GM10248 (cell line): ENCODE measurements around the gene KLF4.
"Not testable (repeated sequence)": the region's sequence is repeated elsewhere in the genome, so short reads cannot be mapped to it uniquely, and the experiment has no call there.

ENCODE experiments used
- CTCF ChIA-PET: fragments of 300-600 bp; sonication (Branson Sonifier 250); formaldehyde crosslinking; extraction: SDS; loops from one replicate; lab custom pipeline; 2021; ENCODE audit warnings: antibody characterized with exemption; lab: Yijun Ruan, JAX
- POLR2A ChIA-PET: fragments of 350-650 bp; sonication (Branson Sonifier 250); formaldehyde crosslinking; extraction: SDS; loops from one replicate; lab custom pipeline; 2020; ENCODE audit warnings: antibody characterized with exemption; lab: Yijun Ruan, JAX
- DNase-seq: peaks from one replicate; pipeline ENCODE4 v3.0.0; 2012; ENCODE audit errors: extremely low spot score
- TF ChIP-seq, protein P1 (sequence below): IDR thresholded peaks from 2 replicates; pipeline ENCODE4 v1.5.1; 2012; ENCODE audit warnings: mild to moderate bottlenecking, low read depth; ENCODE audit errors: extremely low read depth, missing control alignments, control extremely low read depth

The KLF4 gene

DNA sequence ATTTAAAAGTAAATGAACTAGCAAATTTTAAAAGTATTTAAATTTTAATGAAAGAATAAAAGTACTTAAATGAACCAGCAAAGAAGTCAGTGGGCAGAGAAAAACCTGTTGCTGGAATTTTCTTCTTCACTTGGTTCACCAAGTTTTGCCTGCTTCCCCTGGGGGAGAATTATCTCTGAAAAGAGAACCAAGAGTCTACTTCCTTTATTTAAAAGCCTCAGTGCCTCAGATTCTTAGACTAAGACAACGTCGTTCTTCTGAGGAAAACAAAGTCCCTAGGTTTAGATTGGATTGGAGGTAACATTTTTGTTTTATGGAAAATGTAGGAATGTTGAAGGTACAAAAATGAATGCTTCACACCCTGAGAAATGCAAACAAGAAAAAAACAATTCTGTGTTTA is 7.4 kb upstream of the KLF4 start:
- TF ChIP-seq, protein P1, sequence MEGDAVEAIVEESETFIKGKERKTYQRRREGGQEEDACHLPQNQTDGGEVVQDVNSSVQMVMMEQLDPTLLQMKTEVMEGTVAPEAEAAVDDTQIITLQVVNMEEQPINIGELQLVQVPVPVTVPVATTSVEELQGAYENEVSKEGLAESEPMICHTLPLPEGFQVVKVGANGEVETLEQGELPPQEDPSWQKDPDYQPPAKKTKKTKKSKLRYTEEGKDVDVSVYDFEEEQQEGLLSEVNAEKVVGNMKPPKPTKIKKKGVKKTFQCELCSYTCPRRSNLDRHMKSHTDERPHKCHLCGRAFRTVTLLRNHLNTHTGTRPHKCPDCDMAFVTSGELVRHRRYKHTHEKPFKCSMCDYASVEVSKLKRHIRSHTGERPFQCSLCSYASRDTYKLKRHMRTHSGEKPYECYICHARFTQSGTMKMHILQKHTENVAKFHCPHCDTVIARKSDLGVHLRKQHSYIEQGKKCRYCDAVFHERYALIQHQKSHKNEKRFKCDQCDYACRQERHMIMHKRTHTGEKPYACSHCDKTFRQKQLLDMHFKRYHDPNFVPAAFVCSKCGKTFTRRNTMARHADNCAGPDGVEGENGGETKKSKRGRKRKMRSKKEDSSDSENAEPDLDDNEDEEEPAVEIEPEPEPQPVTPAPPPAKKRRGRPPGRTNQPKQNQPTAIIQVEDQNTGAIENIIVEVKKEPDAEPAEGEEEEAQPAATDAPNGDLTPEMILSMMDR = no peak
- POLR2A ChIA-PET = no interaction called here
- CTCF ChIA-PET = interaction anchor here (1.2 kb wide), 1 partner anchor 46 kb away, joined by 3 read pairs; no protein-coding TSS in a partner anchor
- DNase-seq = no peak

GRCh38 chr9:107492381-107492970 is 2.9 kb upstream of the KLF4 start:
- CTCF ChIA-PET = no interaction called here
- POLR2A ChIA-PET = no interaction called here
- DNase-seq = no peak
- TF ChIP-seq, protein P1 = no peak

DNA sequence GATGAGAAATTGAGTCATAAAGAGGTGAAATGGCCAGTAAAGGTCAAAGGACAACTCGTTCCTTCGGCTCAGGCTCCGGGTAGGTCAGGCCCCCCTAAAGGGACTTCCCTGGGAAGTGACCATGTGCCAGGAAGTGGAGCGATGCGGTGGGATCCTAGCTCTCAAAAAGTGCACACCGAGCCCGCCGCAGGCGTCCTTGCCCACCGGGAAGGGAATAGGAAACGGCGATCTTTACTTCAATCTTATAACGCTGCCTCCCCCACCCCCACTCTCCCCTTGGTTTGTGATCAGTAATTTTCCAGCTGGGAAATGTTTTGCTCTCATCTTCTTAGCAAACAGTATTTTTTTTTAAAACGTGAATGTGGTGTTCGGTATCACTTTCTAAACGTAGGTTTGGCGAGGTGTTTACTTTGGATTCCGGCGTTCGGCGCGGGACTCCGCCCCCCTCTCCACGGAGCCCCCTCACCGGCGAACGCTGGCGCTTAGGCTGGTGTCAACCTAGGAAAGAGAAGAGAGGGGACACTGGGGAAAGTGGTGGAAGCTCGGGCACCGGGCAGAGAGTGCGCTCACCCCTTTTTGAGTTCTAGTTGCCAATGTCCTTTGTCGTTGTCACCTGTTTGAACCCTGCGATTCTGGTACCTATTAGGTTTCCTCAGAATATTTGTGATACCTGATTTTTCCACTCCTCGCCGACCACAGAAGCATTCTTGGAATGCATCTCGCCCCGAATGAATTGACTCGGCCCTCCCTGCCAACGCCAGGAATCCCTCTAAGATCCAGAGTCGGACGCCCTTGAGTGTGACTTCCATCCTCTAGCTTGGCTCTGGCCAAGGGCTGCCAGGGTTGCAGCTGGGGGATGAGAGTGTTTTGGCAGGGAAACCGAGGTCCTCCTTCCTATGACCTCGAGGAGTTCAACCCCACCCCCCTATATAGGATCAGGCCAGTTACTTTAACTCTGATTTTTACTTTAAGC is 1.8 kb upstream of the KLF4 start:
- TF ChIP-seq, protein P1 = no peak
- ChIA-PET POLR2A (no interaction called here), CTCF (no interaction called here)
- DNase-seq = no peak

- DNase-seq, POLR2A ChIA-PET: not testable (repeated sequence)
- CTCF ChIA-PET = interaction anchor here (0.8 kb wide), 1 partner anchor 62 kb away, joined by 3 read pairs; no protein-coding TSS in a partner anchor
Measured at GRCh38 chr9:107490606-107490970, 1.0 kb upstream of the KLF4 start.

DNA sequence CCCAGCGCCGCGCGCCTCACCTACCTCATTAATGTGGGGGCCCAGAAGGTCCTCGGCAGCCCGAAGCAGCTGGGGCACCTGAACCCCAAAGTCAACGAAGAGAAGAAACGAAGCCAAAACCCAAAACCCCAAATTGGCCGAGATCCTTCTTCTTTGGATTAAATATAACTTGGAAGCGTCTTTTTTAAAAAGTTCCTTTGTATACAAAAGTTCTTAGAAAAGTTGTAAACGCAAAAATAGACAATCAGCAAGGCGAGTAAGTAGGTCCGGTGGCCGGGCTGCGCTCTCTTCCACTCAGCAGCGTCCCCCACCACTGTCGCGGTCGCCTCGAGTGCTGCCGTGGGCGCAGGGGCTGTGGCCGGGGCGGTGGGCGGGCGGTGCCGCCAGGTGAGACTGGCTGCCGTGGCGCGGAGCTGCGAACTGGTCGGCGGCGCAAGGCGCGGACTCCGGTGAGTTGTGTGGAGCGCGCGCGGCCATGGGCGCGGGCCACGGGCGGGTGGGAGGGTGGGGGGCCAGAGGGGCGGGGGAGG is 360 bp downstream of the KLF4 start:
- ChIA-PET POLR2A (no interaction called here), CTCF (no interaction called here)
- TF ChIP-seq, protein P1 = no peak
- DNase-seq = no peak

DNA sequence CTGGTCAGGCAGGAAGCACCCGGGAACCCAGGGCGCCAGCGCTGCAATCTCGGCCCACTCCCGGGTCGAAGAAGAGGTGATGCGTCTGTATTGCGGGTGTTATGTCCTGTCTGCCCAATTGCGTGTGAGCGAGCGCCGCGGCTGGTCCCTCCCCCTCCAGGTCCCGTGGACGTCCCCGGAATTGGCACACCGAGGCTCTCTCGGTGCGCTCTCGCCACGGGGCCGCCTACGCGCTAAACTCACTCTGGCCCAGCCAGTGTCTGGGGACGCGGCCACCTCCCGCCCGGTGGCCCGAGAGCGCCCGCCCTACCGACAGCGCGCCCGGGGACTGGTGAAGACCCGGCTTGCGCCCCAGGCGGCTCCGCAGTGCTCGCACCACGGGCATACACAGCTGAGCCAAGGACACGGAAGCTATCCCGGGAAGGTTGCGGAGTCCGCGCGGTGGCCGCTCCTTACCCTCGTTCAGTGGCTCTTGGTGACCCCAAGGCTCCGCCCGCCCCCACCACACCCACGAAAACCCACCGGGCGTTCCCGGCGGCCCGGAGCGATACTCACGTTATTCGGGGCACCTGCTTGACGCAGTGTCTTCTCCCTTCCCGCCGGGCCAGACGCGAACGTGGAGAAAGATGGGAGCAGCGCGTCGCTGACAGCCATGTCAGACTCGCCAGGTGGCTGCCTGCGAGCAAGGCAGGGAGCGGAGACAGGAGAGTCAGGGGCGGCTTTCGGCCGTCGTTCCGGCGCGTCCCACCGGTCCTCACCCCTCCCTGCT is 1.0 kb downstream of the KLF4 start:
- ChIA-PET POLR2A (no interaction called here), CTCF (interaction anchor here (1.7 kb wide), 1 partner anchor 67 kb away, joined by 5 read pairs; no protein-coding TSS in a partner anchor)
- DNase-seq = peak; percentile 35

More for the DNA sequence above, 1.0 kb downstream of the KLF4 start:
- TF ChIP-seq, protein P1 = no peak
